ENCODE measurements around the gene GPR183. TPM values are rescaled to one million over a fixed set of nuclear protein-coding genes. Genes with fewer than 3 reads are reported as not detected.

The GPR183 gene
- total and polyA plus RNA-seq, 10 of the 15 experiments (the other 5 are each of a cell fraction or from before 2014, with no cell fraction given) = 134 to 669 (median 225) TPM

- H4K20me1 ChIP-seq (ENCODE audit: control insufficient read depth, insufficient read depth) = no peaks in the 10 kb centered on the region
- TF ChIP-seq TCF7 (IDR thresholded peaks at IDR 0.05; ENCODE audit: borderline replicate concordance) (no peak), YY1 (IDR thresholded peaks at IDR 0.05; ENCODE audit: low read depth, low read length) (no peak), IRF3 (IDR thresholded peaks at IDR 0.05) (no peak), WRNIP1 (IDR thresholded peaks at IDR 0.05; ENCODE audit: borderline replicate concordance, low read depth, low read length) (no peak), NBN (IDR thresholded peaks at IDR 0.05) (no peak), DPF2 (IDR thresholded peaks at IDR 0.05) (no peak), ZBTB4 (CRISPR knock-in tag; IDR thresholded peaks at IDR 0.05) (no peak), JUND (IDR thresholded peaks at IDR 0.05; ENCODE audit: low read depth, low read length) (no peak), CHD2 (IDR thresholded peaks at IDR 0.05; ENCODE audit: borderline replicate concordance, low read depth, low read length) (no peak), NKRF (conservative IDR thresholded peaks at IDR 0.05) (no peak), NFIC (IDR thresholded peaks at IDR 0.05; ENCODE audit: low read depth, low read length) (no peak), ZNF687 (IDR thresholded peaks at IDR 0.05) (no peak), JUNB (IDR thresholded peaks at IDR 0.05) (no peak), SUZ12 (IDR thresholded peaks at IDR 0.05; ENCODE audit: unreplicated experiment) (no peak), MEF2A (IDR thresholded peaks at IDR 0.05; ENCODE audit: insufficient read depth, low read depth, low read length) (no peak)
Measured at GRCh38 chr13:99255271-99255670, 51.9 kb downstream of the GPR183 start.

More at GRCh38 chr13:99255271-99255670, 51.9 kb downstream of the GPR183 start:
- BruUV-seq (replicated peaks) = no TSS peak
- H3K27ac ChIP-seq (ENCODE audit: control insufficient read depth, insufficient read depth) = no peak overlapping the region
- no peak overlapping the region for H3K4me3 ChIP-seq
- RAD21 ChIA-PET (ENCODE audit: unreplicated experiment) = interaction anchor here (1.1 to 4.3 kb wide), 7 partner anchors 9 to 79 kb away, joined by 5 to 37 read pairs (median 9); no protein-coding TSS in a partner anchor
- H3K9me3 ChIP-seq (replicated peaks; ENCODE audit: control insufficient read depth, insufficient read depth, low read length) = no peaks in the 10 kb centered on the region
- WGBS (ENCODE audit: insufficient coverage, insufficient replicate concordance, low lambda C conversion rate, missing lambda C conversion rate) = 92% methylated on average over 10 of the region's 10 CpGs
- SMC1A ChIA-PET (ENCODE audit: uncharacterized antibody, unreplicated experiment) = interaction anchor here (0.7 to 4.7 kb wide), 13 partner anchors 9 to 111 kb away, joined by 3 to 58 read pairs (median 6); partner anchors contain the start of gene UBAC2
- H3K4me1 ChIP-seq (ENCODE audit: control insufficient read depth, insufficient read depth, low read length) = peaks cover 21% of the 10 kb centered on the region
- H3K9ac ChIP-seq (ENCODE audit: control insufficient read depth, insufficient read depth, low read length) = no peak overlapping the region
- peaks cover 2% of the 10 kb centered on the region for H3K79me2 ChIP-seq (ENCODE audit: control insufficient read depth, insufficient read depth, low read length)
- in situ Hi-C loops (cut with MboI) (no loop called here), intact Hi-C loops (cut with micrococcal nuclease; ENCODE audit: unreplicated experiment) (no loop called here)
- CTCF ChIA-PET = interaction anchor here (1.0 to 5.1 kb wide), 8 partner anchors 9 to 132 kb away, joined by 3 to 68 read pairs (median 6); partner anchors contain the start of gene UBAC2
- DNase-seq (ENCODE audit: low read depth, low spot score) (no peak), ATAC-seq (no peak), FAIRE-seq (no peak)
- POLR2A ChIA-PET = interaction anchor here (0.9 to 1.9 kb wide), 3 partner anchors 24 to 55 kb away, joined by 3 to 6 read pairs (median 6); partner anchors contain the start of gene UBAC2
- peaks cover 5 to 8% of the 10 kb centered on the region in 2 experiments; a peak in 3 of 4 replicates for H3K36me3 ChIP-seq (ENCODE audit: control insufficient read depth in 2 of 2, insufficient read depth in 2 of 2, low read length in 1 of 2)
- no peak overlapping the region for H2AFZ ChIP-seq (ENCODE audit: control insufficient read depth, low read depth, low read length)
- H3K4me2 ChIP-seq (ENCODE audit: control insufficient read depth, insufficient read depth) = no peak overlapping the region
- H3K27me3 ChIP-seq (replicated peaks in 1 of 2; ENCODE audit: control insufficient read depth in 2 of 2, insufficient read depth in 2 of 2, low read length in 1 of 2) = no peaks in the 10 kb centered on the region

All from GM12878 (cell line).